Spinal cord (tissue), 10 donors: ENCODE results near the gene ACLY. TPM values are rescaled to one million over a fixed set of nuclear protein-coding genes. Genes with fewer than 3 reads are reported as not detected.

Experiments
- DNase-seq, 6 donors: peaks; one replicate each; pipeline versions ENCODE4 v3.0.0 to v3.0.0-alpha.2; 2013 to 2015; ENCODE audit warnings: low spot score in 6 of 6, low read depth in 4 of 6
- H3K27ac ChIP-seq: one replicate; pipeline ENCODE4 v1.5.1; 2013; ENCODE audit warnings: low read depth, low read length, control low read depth
- H3K27me3 ChIP-seq: one replicate; pipeline ENCODE4 v1.6.1; 2013; ENCODE audit warnings: low read length; ENCODE audit not compliant: control insufficient read depth, insufficient read depth
- H3K36me3 ChIP-seq: one replicate; pipeline ENCODE4 v1.6.1; 2013; ENCODE audit warnings: low read length; ENCODE audit not compliant: control insufficient read depth, insufficient read depth
- H3K4me1 ChIP-seq: one replicate; pipeline ENCODE4 v1.6.1; 2013; ENCODE audit warnings: low read length; ENCODE audit not compliant: control insufficient read depth, insufficient read depth
- H3K4me3 ChIP-seq: one replicate; pipeline ENCODE4 v1.5.1; 2013; ENCODE audit warnings: low read depth, low read length, control low read depth
- H3K9me3 ChIP-seq: one replicate; pipeline ENCODE4 v1.6.1; 2013; ENCODE audit warnings: low read length; ENCODE audit not compliant: control insufficient read depth, insufficient read depth
- WGBS: methylation state at CpG from one replicate; pipeline ENCODE4 v1.1.5; 2013; ENCODE audit warnings: missing lambda C conversion rate; ENCODE audit not compliant: insufficient coverage; 5-methylcytosine and 5-hydroxymethylcytosine counted together
- polyA plus RNA-seq, 2 donors: library from polyadenylated mRNA; unstranded; fragments of 120-200 nt; gene quantifications; one replicate each; pipeline ENCODE4 v1.2.1, GENCODE V29; 2013; ENCODE audit not compliant: insufficient read length in 2 of 2
- total RNA-seq, 2 donors: library from RNA; depleted of rRNA in 1 of 2; stranded (reverse); fragments of 120-200 nt in 1 of 2; fragments of >200 nt in 1 of 2; gene quantifications; one replicate each; pipeline versions ENCODE4 v1.2.3 to v1.2.4, GENCODE V29; 2013 to 2014
- donor health status: healthy.

ACLY gene
- total and polyA plus RNA-seq, 4 donors = 96.3 to 186 (median 163) TPM

DNA sequence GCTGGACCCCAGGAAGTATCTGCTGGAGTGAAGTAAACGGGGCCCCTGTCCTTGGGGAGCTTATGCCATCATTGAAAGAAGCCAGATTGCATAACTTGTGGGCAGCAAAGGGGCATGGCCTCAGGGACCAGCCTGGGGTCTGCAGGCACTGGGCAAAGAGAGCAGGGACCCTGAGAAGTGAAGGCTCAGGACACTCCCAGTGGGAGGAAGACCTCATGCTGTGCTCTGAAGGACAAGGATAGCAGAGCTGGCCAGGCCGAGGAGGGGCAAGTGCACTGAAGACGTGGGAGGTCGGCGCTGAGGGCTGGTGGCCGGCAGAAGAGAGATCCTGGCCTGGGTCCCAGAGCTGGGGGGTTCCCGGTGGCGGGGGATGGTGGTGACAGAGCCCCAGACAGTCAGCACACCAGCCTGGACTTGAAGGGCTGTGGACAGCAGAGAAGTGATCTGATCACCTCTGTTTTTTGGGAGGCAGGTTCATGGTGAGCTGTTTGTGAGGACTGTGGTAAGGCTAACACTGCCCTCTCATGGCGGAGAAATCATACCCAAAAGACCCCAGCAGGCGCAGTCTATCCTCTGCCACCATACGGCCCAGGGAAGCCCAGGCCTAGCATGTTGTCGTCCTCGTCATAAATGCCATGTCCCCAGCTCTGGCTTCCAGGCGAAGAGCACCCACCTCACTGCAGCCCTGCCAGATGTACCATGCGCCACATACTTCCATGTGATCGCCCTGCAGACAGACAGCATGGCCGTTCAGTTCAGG is 40.8 kb upstream of the ACLY start:
- H3K27me3 ChIP-seq = no peaks in the 10 kb centered on the region
- peak in 2 of 6 donors; percentile 53 to 56 for DNase-seq
- H3K4me3 ChIP-seq = no peak overlapping the region
- WGBS = 32% methylated on average over 16 of the region's 17 CpGs
- peaks cover 24% of the 10 kb centered on the region for H3K4me1 ChIP-seq
- H3K9me3 ChIP-seq = no peaks in the 10 kb centered on the region
- peaks cover 35% of the 10 kb centered on the region for H3K36me3 ChIP-seq
- no peak overlapping the region for H3K27ac ChIP-seq

DNA sequence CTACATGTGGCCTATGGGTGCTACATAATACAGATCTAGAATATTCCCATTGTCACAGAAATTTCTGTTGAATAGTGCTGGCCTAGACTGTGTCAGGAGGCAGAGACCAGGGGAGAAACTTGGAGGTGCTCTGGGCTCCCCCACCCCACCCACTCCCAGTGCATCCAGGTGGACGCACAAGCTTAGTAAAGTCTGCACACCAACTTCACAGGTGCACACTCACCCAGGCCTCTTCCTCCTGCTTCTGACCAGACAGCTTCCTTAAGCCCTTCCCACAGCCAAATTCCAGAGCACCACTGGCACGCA is 40.2 kb upstream of the ACLY start:
- H3K36me3 ChIP-seq = peaks cover 37% of the 10 kb centered on the region
- DNase-seq = no peak
- H3K27ac ChIP-seq = no peak overlapping the region
- 56% methylated on average over 2 of the region's 2 CpGs for WGBS
- no peaks in the 10 kb centered on the region for H3K9me3 ChIP-seq
- H3K4me1 ChIP-seq = peaks cover 24% of the 10 kb centered on the region
- H3K4me3 ChIP-seq = no peak overlapping the region
- H3K27me3 ChIP-seq = no peaks in the 10 kb centered on the region

DNA sequence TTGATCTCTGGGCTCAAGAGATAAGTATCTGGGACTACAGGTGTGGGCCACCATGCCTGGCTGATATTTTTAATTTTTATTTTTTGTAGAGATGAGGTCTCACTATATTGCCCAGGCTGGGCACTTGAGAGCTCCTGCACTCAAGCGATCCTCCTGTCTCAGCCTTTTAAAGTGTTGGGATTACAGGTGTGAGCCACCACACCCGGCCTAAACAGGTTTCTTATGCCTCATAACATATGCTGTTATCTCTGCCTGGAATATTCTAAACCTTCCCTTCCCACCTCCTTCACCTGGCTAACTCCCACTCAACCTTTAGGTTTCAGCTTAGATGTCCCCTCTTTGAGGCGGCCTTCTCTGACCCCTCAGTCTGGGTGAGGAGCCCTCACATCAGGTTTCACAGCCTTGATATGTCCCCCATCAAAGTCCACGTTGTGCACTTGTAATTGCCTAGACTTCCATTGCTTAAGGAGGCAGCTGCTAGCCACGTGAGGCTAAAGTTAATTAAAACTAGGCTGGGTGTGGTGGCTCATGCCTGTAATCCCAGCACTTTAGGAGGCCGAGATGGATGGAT is 39.2 kb upstream of the ACLY start:
- WGBS = 88% methylated on average over 6 of the region's 6 CpGs
- H3K4me3 ChIP-seq = no peak overlapping the region
- DNase-seq = no peak
- H3K36me3 ChIP-seq = peaks cover 47% of the 10 kb centered on the region
- H3K4me1 ChIP-seq = peaks cover 23% of the 10 kb centered on the region
- H3K27ac ChIP-seq = no peak overlapping the region
- H3K9me3 ChIP-seq = no peaks in the 10 kb centered on the region
- H3K27me3 ChIP-seq = no peaks in the 10 kb centered on the region

DNA sequence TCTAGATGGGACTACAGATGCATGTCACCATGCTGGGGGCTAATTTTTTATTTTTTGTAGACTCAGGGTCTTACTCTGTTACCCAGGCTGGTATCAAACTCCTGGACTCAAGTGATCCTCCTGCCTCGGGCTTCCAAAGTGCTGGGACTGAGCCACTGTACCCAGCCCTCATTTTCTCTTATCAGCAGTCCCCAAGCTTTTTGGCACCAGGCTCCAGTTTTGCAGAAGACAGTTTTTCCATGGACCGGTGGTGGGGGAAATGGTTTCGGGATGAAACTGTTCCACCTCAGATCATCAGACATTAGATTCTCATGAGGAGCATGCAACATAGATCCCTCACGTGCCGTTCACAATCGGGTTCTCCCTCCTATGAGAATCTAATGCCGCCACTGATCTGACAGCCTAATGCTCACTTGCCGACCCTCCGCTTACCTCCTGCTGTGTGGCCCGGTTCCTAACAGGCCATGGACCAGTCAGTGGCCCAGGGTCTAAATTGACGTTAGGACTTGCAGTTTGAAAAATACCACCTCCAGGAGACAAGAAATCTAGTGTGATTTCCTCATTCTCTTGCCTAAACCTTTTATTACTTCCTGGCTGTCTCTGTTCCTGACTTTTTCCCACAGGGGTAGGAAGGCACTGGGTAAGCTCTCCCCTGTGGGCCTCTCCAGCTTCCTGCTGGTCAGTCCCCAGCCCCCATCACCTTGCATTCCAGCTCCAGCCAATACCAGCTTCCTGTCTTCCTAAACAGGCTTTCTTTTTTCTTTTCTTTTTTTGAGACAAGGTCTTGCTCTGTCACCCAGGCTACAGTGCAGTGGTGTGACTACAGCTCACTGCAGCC is 38.5 kb upstream of the ACLY start:
- H3K4me3 ChIP-seq = no peak overlapping the region
- whole genome bisulfite sequencing = 46% methylated on average over 9 of the region's 11 CpGs
- peaks cover 54% of the 10 kb centered on the region for H3K36me3 ChIP-seq
- no peaks in the 10 kb centered on the region for H3K9me3 ChIP-seq
- no peaks in the 10 kb centered on the region for H3K27me3 ChIP-seq
- H3K4me1 ChIP-seq = peaks cover 18% of the 10 kb centered on the region
- H3K27ac ChIP-seq = no peak overlapping the region
- DNase-seq = no peak

DNA sequence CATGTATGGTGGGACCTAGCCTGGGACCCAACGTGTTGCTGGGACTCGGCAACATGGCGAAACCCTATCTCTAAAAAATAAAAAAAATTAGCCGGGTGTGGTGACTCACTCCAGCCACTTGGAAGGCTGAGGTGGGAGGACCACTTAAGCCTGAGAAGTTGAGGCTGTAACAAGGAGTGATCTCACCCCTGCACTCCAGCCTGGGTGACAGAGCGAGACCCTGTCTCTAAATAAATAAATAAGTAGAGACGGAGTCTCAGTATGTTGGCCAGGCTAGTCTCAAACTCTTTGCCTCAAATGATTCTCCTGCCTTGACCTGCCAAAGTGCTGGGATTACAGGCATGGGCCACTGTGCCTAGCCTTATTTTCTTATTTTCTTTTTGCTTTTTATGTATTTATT is 37.8 kb upstream of the ACLY start:
- DNase-seq = no peak
- H3K36me3 ChIP-seq = peaks cover 53% of the 10 kb centered on the region
- H3K9me3 ChIP-seq = no peaks in the 10 kb centered on the region
- WGBS = no CpG with 5 or more reads among the region's 6 CpGs
- peaks cover 18% of the 10 kb centered on the region for H3K4me1 ChIP-seq
- H3K27ac ChIP-seq = no peak overlapping the region
- no peaks in the 10 kb centered on the region for H3K27me3 ChIP-seq
- no peak overlapping the region for H3K4me3 ChIP-seq

DNA sequence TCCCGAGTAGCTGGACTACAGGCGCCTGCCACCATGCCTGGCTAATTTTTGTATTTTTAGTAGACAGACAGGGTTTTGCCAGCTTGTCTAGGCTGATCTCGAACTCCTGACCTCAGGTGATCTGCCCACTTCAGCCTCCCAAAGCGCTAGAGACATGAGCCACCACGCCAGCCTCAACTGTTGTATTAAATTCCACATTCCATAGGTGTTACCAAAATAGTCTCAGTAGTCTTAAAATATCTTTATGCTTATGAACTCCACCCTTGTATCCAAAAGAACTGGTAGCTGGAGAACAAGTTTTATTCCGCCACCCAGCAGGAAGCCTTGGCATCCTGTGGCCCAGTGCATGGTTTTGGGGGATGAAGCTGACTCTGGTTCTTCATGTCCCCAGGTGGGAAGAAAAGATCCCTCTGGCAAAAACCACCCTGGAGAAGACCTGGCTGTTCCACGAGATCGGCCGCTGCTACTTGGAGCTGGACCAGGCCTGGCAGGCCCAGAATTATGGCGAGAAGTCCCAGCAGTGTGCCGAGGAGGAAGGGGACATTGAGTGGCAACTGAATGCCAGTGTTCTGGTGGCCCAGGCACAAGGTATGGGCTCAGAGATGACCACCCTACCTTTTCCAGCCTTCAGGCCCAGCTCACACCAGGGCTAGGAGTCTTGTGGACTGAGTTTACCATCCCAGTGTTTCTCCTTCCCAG is 30.2 kb upstream of the ACLY start:
- Histone ChIP-seq H3K36me3 (peaks cover 70% of the 10 kb centered on the region), H3K4me1 (no peaks in the 10 kb centered on the region), H3K27ac (no peak overlapping the region), H3K4me3 (no peak overlapping the region), H3K9me3 (no peaks in the 10 kb centered on the region), H3K27me3 (no peaks in the 10 kb centered on the region)
- WGBS = 81% methylated on average over 7 of the region's 11 CpGs
- DNase-seq = no peak

DNA sequence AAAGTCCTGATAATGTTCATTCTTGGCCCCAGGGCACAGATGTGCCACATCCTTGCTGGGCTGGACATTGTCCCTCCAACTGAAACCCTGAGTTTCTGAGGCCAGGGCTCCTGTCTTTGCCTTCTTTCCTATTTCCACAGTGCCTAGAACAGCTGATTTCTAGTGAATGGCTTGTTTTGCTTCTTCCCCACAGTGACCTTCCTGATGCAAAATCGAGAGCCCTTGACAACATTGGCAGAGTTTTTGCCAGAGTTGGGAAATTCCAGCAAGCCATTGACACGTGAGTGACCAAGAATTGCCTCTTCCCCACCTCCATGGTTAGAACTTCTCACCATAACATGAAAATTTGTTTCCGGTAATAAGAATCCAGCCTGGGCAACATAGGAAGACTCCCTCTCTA is 26.2 kb upstream of the ACLY start:
- H3K27me3 ChIP-seq = no peaks in the 10 kb centered on the region
- H3K36me3 ChIP-seq = peaks cover 48% of the 10 kb centered on the region
- H3K4me1 ChIP-seq = no peaks in the 10 kb centered on the region
- WGBS = no CpG with 5 or more reads among the region's 3 CpGs
- DNase-seq = no peak
- H3K27ac ChIP-seq = no peak overlapping the region
- no peaks in the 10 kb centered on the region for H3K9me3 ChIP-seq
- no peak overlapping the region for H3K4me3 ChIP-seq

DNA sequence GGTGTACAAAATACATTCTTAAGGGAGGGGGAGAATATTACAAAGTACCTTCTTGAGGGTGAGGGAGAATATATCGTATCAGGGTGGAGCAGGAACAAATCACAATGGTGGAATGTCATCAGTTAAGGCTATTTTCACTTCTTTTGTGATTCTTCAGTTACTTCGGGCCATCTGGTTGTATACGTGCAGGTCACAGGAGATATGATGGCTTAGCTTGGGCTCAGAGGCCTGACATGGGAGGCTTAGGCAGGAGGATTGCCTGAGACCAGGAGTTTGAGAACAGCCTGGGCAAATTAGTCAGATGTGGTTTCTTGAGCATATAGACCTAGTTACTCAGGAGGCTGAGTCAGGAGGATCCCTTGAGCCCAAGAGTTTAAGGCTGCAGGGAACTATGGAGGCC is 24.7 kb upstream of the ACLY start:
- WGBS = 97% methylated on average over 3 of the region's 3 CpGs
- Histone ChIP-seq H3K9me3 (no peaks in the 10 kb centered on the region), H3K4me3 (no peak overlapping the region), H3K27me3 (no peaks in the 10 kb centered on the region), H3K27ac (no peak overlapping the region), H3K4me1 (no peaks in the 10 kb centered on the region), H3K36me3 (peaks cover 48% of the 10 kb centered on the region)
- no peak for DNase-seq

DNA sequence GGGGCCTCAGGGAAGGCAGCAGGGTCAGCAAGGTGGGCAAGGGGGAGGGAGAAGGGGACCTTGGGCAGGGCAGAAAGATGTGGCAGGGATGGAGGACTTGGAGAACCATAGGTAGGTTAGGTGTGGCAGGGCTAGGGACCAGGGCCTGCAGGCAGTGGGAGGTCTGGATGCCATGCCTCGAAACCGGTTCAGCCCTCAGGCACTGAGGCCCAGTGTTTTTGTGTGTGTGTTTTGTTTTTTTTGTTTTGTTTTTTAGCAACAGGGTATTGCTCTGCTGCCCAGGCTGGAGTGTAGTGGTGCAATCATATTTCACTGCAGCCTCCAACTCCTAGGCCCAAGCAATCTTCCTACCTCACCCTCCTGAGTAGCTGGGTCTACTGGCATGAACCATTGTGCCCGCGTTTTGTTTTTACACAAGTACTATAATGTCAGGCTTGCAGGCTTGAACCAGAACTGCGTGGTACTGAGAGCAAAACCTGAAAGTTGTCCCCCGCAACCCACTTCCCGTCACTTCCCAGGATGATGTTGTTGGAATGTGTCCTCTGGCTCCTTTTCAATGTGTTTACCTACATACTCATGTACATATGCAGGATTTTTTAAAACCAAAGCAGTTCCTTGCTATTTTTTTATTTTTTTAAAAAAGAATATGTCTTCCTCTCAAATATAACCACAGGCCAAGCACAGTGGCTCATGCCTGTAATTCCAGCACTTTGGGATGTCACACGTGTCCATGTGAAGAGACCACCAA is 24.0 kb upstream of the ACLY start:
- WGBS = 100% methylated on average over 3 of the region's 8 CpGs
- H3K27me3 ChIP-seq = no peaks in the 10 kb centered on the region
- DNase-seq = no peak
- H3K27ac ChIP-seq = no peak overlapping the region
- peaks cover 53% of the 10 kb centered on the region for H3K36me3 ChIP-seq
- H3K9me3 ChIP-seq = no peaks in the 10 kb centered on the region
- H3K4me1 ChIP-seq = no peaks in the 10 kb centered on the region
- no peak overlapping the region for H3K4me3 ChIP-seq
